ENCODE results near the gene SLC34A1.
A peak's percentile ranks its signal among the peaks of the same experiment; 100 is the strongest.

The SLC34A1 gene

GRCh38 chr5:177429248-177430040 lies 45.2 kb downstream of the SLC34A1 start:
- peaks cover 19% of the 10 kb centered on the region for H4K20me1 ChIP-seq (ENCODE audit: insufficient read depth, low read length, poor library complexity, severe bottlenecking)
- H3K27me3 ChIP-seq (ENCODE audit: insufficient read depth, low read length, poor library complexity, severe bottlenecking), result no peaks in the 10 kb centered on the region
- peaks cover 49% of the 10 kb centered on the region for H3K4me1 ChIP-seq (ENCODE audit: insufficient read depth, low read length, poor library complexity, severe bottlenecking)
- H2AFZ ChIP-seq (ENCODE audit: low read length), result no peak overlapping the region
- peak overlapping the region; percentile 97 for H3K9ac ChIP-seq (ENCODE audit: low read depth, low read length, poor library complexity, severe bottlenecking)
- TF ChIP-seq CTCF (conservative IDR thresholded peaks at IDR 0.05; ENCODE audit: low read length), result no peak
- TF ChIP-seq EZH2phosphoT487 (IDR thresholded peaks at IDR 0.05; ENCODE audit: borderline replicate concordance), result no peak
- no peaks in the 10 kb centered on the region for H3F3A ChIP-seq (ENCODE audit: low read depth)
- peak overlapping the region; percentile 99 for H3K4me2 ChIP-seq (ENCODE audit: low read depth, low read length, poor library complexity, severe bottlenecking)
- peaks cover 63% of the 10 kb centered on the region for H3K79me2 ChIP-seq (ENCODE audit: insufficient read depth, low read length)
- H3K9me2 ChIP-seq (replicated peaks; ENCODE audit: low read depth, low read length), result no peaks in the 10 kb centered on the region
- peak overlapping the region; percentile 95 for H3K4me3 ChIP-seq (ENCODE audit: low read length, poor library complexity, severe bottlenecking)
- peaks cover 24% of the 10 kb centered on the region; the same call in 1 of the 2 replicates for H3K36me3 ChIP-seq (ENCODE audit: insufficient read depth, low read length)
- H3K9me3 ChIP-seq (ENCODE audit: insufficient read depth, low read depth, low read length), result no peaks in the 10 kb centered on the region

- peak overlapping the region; percentile 95 for H3K4me3 ChIP-seq (ENCODE audit: low read length, poor library complexity, severe bottlenecking)
- H3K4me1 ChIP-seq (ENCODE audit: insufficient read depth, low read length, poor library complexity, severe bottlenecking), result peaks cover 47% of the 10 kb centered on the region
- H3K36me3 ChIP-seq (ENCODE audit: insufficient read depth, low read length), result peaks cover 32% of the 10 kb centered on the region; the same call in 1 of the 2 replicates
These were observed 46.1 kb downstream of the SLC34A1 start for GRCh38 chr5:177430140-177430951.

GRCh38 chr5:177430972-177431316 lies 46.7 kb downstream of the SLC34A1 start:
- Histone ChIP-seq H3K4me1 (ENCODE audit: insufficient read depth, low read length, poor library complexity, severe bottlenecking) (peaks cover 46% of the 10 kb centered on the region), H4K20me1 (ENCODE audit: insufficient read depth, low read length, poor library complexity, severe bottlenecking) (peaks cover 19% of the 10 kb centered on the region), H3K9ac (ENCODE audit: low read depth, low read length, poor library complexity, severe bottlenecking) (peak overlapping the region; percentile 97), H3K79me2 (ENCODE audit: insufficient read depth, low read length) (peaks cover 63% of the 10 kb centered on the region), H3F3A (ENCODE audit: low read depth) (no peaks in the 10 kb centered on the region), H3K36me3 (ENCODE audit: insufficient read depth, low read length) (peaks cover 36% of the 10 kb centered on the region; the same call in 1 of the 2 replicates), H3K4me3 (ENCODE audit: low read length, poor library complexity, severe bottlenecking) (peak overlapping the region; percentile 95), H3K9me2 (replicated peaks; ENCODE audit: low read depth, low read length) (no peaks in the 10 kb centered on the region), H3K27me3 (ENCODE audit: insufficient read depth, low read length, poor library complexity, severe bottlenecking) (no peaks in the 10 kb centered on the region), H2AFZ (ENCODE audit: low read length) (no peak overlapping the region), H3K9me3 (ENCODE audit: insufficient read depth, low read depth, low read length) (no peaks in the 10 kb centered on the region), H3K4me2 (ENCODE audit: low read depth, low read length, poor library complexity, severe bottlenecking) (peak overlapping the region; percentile 99)
- no peak for TF ChIP-seq CTCF (conservative IDR thresholded peaks at IDR 0.05; ENCODE audit: low read length)

More at GRCh38 chr5:177430140-177430951, 46.1 kb downstream of the SLC34A1 start:
- peak overlapping the region; percentile 97 for H3K9ac ChIP-seq (ENCODE audit: low read depth, low read length, poor library complexity, severe bottlenecking)
- no peaks in the 10 kb centered on the region for H3F3A ChIP-seq (ENCODE audit: low read depth)
- peaks cover 63% of the 10 kb centered on the region for H3K79me2 ChIP-seq (ENCODE audit: insufficient read depth, low read length)
- peaks cover 19% of the 10 kb centered on the region for H4K20me1 ChIP-seq (ENCODE audit: insufficient read depth, low read length, poor library complexity, severe bottlenecking)
- H3K4me2 ChIP-seq (ENCODE audit: low read depth, low read length, poor library complexity, severe bottlenecking), result peak overlapping the region; percentile 99
- H3K9me3 ChIP-seq (ENCODE audit: insufficient read depth, low read depth, low read length), result no peaks in the 10 kb centered on the region
- TF ChIP-seq EZH2phosphoT487 (IDR thresholded peaks at IDR 0.05; ENCODE audit: borderline replicate concordance) (no peak), CTCF (conservative IDR thresholded peaks at IDR 0.05; ENCODE audit: low read length) (no peak)
- no peaks in the 10 kb centered on the region for H3K27me3 ChIP-seq (ENCODE audit: insufficient read depth, low read length, poor library complexity, severe bottlenecking)
- H3K9me2 ChIP-seq (replicated peaks; ENCODE audit: low read depth, low read length), result no peaks in the 10 kb centered on the region
- no peak overlapping the region for H2AFZ ChIP-seq (ENCODE audit: low read length)

All from Loucy (cell line).